Neural progenitor cell (in vitro differentiated cells): Measurements from ENCODE around the gene ENTPD5.

Experiments
- CTCF ChIP-seq: fragments of 200-600 bp; sonication (generic); IDR thresholded peaks from 2 replicates; pipeline ENCODE4 v1.5.1; 2017; ENCODE audit warnings: antibody characterized with exemption, mild to moderate bottlenecking
- EZH2 ChIP-seq: fragments of 200-600 bp; sonication (generic); IDR thresholded peaks from 2 replicates; pipeline ENCODE4 v1.6.1; 2017; ENCODE audit warnings: antibody characterized with exemption, mild to moderate bottlenecking, moderate library complexity
- EZH2phosphoT487 ChIP-seq: fragments of 200-600 bp; sonication (generic); IDR thresholded peaks from 2 replicates; pipeline ENCODE4 v1.6.1; 2017; ENCODE audit warnings: antibody characterized with exemption

DNA sequence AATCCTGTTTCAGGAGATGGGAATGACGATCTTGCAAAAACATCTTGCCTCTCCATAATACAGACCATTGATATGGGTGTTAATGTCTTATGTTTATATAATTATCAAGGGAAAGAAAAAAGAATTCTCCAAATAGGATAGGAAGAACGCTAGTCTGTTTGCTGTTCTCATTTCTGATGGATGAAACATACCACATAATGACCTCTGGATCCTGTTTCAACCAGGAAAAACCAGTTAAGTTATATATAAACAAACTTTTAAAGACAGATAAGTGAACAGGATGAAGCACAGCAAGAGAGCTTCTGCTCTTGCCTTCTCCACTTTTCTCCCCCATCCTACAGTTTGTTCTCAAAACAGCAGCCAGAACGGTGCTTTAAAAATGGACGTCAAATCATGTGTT, 41.2 kb downstream of the ENTPD5 start:
- TF ChIP-seq CTCF (no peak), EZH2phosphoT487 (no peak), EZH2 (no peak)
